HG03280 (cell line): ENCODE measurements around the gene RPL36A.

Experiments used
- ATAC-seq: cut with Tn5 transposase; IDR thresholded peaks from one replicate; pipeline ENCODE4 v1.9.1; 2021; ENCODE audit warnings: mild to moderate bottlenecking, moderate library complexity; ENCODE audit not compliant: unreplicated experiment

Gene RPL36A

GRCh38 chrX:101391831-101392230, 1.0 kb downstream of the RPL36A start:
- no peak for ATAC-seq

DNA sequence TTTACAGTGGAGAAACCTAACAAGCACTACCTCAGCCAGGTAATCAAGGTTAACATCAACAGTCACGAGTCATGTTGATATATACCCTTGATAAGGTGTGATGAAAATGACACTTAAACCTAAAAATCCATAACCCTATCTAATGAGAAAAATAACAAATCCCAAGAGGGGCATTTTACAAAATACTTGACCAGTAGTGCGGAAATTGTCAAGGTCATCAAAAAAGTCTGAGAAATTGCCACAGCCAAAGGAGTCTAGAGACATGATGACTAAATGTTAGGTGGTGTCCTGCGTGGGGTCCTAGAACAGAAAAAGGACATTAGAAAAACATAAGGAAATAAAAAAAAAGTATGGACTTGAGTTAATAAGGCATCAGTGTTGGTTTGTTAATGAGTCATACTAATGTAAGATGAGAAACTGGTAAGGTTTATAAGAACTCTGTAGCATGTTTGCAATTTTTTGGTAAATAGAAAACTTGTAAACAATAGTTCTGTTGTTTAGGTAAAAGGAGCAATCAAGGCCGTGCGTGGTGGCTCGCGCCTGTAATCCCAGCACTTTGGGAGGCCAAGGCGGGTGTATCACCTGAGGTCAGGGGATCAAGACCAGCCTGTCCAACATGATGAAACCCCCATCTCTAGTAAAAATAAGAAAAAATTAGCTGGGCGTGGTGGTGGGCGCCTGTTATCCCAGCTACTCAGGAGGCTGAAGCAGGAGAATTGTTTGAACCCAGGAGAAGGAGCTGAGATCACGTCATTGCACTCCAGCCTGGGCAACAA, 2.9 kb downstream of the RPL36A start:
- no peak for ATAC-seq

- no peak for ATAC-seq
Observed at GRCh38 chrX:101394372-101394771, 3.6 kb downstream of the RPL36A start.

DNA sequence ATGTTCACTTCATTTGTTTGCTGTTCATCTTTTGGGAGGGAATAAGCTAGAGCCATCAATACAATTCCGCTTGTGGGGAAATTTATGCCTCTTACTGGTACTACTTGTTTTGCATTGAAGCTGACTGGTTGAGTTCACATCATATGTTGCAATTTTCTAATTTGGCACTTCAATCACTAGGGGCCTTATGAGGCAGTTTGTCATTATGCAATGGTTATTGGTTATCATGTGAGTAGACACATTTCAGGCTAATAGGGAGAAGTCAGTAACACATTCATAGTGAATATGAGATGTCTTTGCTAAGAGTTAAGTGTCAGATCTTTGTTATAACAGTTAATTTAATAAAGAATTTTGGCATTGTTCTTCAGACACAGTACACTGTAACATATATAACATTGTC, 5.0 kb downstream of the RPL36A start:
- ATAC-seq, result no peak

- no peak for ATAC-seq
Observed at GRCh38 chrX:101397779-101398178, 7.0 kb downstream of the RPL36A start.

DNA sequence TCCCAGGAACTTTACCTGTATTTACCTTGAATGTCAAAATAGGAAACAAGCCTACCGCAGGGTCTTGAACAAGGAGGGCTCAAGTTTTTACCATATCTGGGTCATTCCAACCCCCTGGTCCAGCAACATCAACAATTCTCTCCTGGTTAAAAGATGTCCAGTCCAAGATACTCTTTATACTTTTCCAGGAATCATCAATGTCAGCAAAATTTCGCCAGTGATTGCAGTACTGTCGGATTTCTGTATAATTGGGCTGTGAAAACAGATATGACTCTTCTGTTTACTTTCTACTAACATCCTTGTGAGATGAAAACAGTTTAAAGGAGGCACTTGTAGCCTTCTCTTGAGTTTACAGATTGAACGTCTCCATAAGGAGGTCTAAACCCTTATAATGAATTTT, 7.9 kb downstream of the RPL36A start:
- no peak for ATAC-seq

- ATAC-seq, result no peak
Observed at GRCh38 chrX:101399825-101400224, 9.0 kb downstream of the RPL36A start.

- no peak for ATAC-seq
Observed at GRCh38 chrX:101407167-101407747, 16.4 kb downstream of the RPL36A start.

- peak; percentile 92 for ATAC-seq
Observed at GRCh38 chrX:101407748-101408531, 17.1 kb downstream of the RPL36A start, which contains the start of the genes GLA and HNRNPH2. Gene GLA (minus strand): TSS chrX:101407925. CDS start chrX:101407903, 22 bp downstream. Gene HNRNPH2 (plus strand): TSS chrX:101408222. CDS start chrX:101411989, 3,767 bp downstream.

GRCh38 chrX:101408532-101408841, 17.7 kb downstream of the RPL36A start:
- ATAC-seq, result no peak

DNA sequence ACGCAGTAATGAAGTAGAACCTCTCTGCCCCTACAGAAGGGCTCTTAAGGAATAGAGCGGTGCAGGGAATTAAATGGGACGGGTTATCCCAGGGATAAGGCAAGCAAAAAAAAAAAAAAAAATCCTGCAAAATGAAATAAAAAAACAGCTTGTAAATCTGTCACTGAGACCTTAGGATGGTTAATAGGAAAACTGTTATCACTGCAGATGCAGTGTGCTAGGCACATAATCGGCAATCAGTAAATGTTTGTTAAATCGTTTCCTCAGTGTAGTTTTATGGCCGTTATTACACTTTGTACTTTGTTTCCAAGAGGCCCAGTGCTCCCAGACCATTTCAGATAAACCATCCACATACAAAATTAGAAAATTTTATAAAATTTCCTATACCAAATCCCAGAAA, 18.2 kb downstream of the RPL36A start:
- no peak for ATAC-seq

GRCh38 chrX:101410461-101410860, 19.6 kb downstream of the RPL36A start:
- ATAC-seq, result no peak

- ATAC-seq, result no peak
Observed at GRCh38 chrX:101411984-101412383, 21.2 kb downstream of the RPL36A start.

- ATAC-seq, result peak; percentile 54
Observed at GRCh38 chrX:101415180-101416145, 24.7 kb downstream of the RPL36A start.

GRCh38 chrX:101416691-101417090, 25.9 kb downstream of the RPL36A start:
- ATAC-seq, result no peak

DNA sequence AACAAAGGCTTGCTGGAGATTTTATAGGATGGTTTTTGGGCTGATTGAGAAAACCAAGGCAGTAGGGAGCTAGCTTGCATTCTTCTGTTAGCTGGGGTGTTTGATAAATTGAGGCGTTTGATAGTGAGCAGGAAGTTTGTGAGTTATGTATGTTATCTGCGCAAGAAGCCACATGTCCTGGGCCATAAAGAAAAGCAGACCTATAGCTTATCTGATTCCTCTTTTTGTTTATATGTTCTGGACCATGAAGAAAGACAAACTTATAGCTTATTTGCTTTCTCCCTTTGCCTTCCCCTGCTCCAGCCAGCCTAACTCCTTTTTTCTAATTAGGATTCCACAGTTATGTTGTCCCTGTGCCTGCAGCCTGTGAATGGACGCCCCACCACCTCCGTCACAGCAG, 26.4 kb downstream of the RPL36A start:
- ATAC-seq, result no peak

DNA sequence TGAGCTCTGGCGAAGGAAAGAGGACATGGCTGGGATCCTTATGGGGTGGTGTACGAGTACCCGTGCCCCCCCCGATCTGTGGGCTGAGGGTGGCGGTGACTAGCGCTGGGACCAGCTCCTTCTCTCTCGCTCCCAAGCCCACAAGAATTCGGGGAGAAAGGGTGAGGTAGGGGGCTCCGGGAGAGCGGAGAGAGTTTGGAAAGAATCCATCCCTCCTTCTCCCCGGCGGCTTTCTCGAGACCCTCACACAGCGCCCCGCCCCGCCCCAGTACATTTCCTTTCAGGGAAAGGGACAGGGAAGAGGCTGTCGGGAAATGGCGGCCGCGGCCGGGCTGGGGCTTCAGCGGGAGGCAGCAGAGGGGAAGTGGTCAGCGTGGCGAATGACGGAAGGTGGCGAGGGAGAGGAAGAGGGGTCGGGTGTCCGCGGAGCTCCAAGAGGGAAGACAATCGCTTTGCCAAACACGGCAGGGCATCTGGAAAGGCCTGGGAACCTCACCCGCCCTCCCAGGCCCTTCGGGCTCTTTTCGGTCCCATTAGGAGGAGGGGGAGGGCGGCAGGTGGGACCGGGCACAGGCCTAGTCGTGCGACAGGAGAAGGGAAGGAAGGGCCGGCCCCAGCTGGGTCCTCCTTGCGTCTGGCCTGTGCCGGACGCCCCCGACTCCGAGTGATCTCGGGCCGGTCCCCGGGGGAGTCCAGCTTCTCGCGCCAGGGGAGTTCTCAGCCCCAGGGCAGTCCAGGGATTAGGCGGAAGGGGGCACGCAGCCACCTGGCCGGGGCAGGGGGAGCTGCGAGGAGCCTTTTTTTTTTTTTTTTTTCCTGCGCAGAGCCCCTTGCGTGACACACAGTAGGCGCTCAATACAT, 27.4 kb downstream of the RPL36A start:
- ATAC-seq, result peak; percentile 41

DNA sequence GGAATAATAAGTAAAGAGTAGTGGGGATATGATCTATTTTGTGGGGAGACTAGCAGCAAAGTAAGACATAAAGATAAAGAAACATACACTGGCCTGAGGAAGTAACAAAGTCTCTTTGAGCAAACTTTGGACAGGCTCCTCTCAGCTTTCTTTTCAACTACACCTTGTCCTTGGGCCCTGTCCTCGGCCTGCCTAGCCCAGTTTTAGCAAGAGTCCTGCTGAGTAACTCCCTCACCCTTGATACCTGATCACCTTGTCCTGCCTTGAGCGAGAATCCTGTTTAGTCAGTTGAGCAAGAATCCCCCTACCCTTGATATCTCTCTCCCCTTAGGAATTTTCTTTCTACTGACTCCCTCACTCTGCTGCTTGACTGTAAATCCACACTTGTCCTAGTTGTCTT, 28.7 kb downstream of the RPL36A start:
- no peak for ATAC-seq

DNA sequence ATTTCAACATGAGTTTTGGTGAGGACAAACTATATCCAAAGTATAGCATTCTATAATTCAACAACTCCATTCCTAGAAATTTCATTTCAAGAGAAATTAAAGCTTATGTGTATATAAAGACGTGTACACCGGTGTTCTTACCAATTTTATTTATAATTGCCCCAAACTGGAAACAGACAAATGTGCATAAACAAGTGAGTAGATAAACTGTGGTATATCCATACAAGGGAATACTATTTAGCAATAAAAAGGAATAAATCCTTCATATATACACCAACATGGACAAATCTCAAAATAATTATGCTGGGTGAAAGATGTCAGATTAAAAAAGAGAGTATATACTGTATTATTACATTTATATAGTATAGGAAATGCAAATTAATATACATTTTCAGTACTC, 37.1 kb downstream of the RPL36A start:
- ATAC-seq, result no peak

- no peak for ATAC-seq
Observed at GRCh38 chrX:101429934-101430333, 39.1 kb downstream of the RPL36A start.
